ENCODE data around the gene PPP1R9B.

PPP1R9B gene

DNA sequence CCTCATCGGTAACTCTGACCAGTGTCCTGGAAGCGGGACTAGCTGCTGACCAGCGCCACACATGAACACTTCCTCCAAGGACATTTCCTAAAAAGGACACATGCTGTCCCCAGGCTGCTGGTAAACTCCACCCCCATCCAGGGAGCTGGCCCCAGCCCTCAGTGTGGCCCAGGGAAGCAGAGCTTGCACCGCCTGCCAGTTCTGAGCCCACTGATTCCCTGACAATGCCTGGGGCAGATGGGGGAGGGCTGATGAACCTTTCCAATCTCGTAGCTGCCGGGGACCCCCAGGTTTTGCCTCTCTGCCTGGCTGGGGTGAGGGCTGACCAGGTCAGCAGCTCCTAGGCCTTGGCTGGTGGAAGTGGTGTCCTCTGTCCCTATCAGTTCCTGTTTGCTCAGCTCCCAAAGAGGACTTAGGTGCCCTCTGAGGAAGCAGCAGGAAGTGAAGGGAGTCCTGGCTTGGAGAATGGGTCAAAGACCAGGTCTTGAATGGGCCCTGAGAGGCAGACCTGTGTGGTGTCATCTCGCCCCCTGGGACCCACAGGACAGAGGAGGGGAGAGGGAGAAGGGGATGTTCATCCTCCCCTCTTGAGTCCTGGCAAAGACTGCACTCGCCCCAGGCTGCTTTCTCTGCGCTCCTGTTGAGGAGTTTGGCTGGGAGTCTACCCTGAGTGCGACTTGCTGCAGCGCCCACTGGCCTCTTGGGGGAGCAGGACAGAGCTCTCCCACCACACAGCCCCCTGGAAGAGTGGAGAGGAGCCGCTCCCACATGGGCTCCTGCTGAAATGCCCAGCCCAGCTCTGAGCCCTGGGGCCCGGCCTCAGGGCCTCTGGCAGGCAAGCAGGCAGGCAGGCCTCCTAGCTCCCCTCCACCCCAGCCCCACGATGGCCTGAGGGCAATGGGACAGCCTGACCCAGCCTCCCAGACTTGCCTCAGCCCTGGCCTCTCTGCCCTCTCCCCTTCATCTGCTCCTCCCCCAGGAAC, 38.5 kb downstream of the PPP1R9B start:
- in situ Hi-C loops (cut with MboI; ENCODE audit: low sequenced_read_pairs): no loop called here

GRCh38 chr17:50110591-50111349, 39.7 kb downstream of the PPP1R9B start:
- in situ Hi-C loops (cut with MboI; ENCODE audit: low sequenced_read_pairs): no loop called here

DNA sequence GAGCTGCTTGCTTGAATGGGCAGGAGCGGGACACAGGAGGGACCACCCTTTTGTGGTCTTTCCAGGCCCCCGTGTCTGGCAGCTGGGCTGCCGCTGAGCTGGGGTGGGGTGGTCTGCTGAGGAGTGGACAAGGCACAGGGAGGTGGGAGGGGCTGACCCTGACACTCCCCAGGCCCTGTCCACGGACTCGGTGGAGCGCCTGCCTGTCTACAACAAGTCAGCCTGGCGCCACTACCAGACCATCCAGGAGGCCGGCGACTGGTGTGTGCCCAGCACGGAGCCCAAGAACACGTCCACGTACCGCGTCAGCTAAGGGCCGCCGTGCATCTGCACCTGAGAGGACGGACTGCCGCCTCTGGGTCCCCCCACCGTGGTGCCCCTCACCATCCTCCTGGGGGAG, 40.7 kb downstream of the PPP1R9B start:
- in situ Hi-C loops (cut with MboI; ENCODE audit: low sequenced_read_pairs): no loop called here

GRCh38 chr17:50109207-50109606, 41.3 kb downstream of the PPP1R9B start:
- in situ Hi-C loops (cut with MboI; ENCODE audit: low sequenced_read_pairs): no loop called here

GRCh38 chr17:50108556-50108955, 41.9 kb downstream of the PPP1R9B start:
- in situ Hi-C loops (cut with MboI; ENCODE audit: low sequenced_read_pairs): no loop called here

- in situ Hi-C loops (cut with MboI; ENCODE audit: low sequenced_read_pairs): no loop called here
Observed at GRCh38 chr17:50107790-50108414, 42.6 kb downstream of the PPP1R9B start.

DNA sequence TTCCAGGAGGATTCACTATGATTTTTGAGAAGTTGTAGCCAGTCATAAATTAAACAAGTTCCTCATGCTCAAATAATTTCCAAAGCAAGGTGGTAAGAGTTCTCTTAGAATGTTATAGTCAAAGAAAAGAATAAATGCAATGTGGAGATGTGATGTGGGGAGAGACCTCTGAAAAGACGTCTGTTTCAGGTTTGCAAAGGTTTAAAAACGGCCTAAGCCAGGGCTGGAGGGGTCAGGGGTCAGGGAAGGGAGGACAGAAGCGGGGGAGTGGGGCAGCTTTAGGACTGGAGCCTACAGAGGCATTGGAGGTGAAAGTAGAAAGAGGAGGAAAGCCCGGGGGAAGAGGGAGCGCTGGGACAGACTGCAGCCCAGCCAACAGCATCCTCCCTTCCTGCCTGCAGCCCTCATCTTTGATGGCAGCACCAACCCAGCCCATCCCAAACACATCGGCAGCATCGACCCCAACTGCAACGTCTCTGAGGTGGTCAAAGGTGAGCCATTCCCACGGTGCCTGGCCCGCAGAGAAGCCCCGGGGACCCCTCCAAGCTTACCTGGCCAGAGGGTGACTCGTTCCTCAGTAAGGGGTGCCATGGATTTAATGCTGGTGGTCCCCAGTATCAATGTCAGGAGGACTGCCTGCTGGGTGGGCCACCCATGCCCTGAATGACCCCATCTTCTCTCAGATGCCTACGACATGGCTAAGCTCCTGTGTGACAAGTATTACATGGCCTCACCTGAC, 43.9 kb downstream of the PPP1R9B start:
- in situ Hi-C loops (cut with MboI; ENCODE audit: low sequenced_read_pairs): no loop called here

GRCh38 chr17:50105811-50106210, 44.7 kb downstream of the PPP1R9B start:
- in situ Hi-C loops (cut with MboI; ENCODE audit: low sequenced_read_pairs): no loop called here

DNA sequence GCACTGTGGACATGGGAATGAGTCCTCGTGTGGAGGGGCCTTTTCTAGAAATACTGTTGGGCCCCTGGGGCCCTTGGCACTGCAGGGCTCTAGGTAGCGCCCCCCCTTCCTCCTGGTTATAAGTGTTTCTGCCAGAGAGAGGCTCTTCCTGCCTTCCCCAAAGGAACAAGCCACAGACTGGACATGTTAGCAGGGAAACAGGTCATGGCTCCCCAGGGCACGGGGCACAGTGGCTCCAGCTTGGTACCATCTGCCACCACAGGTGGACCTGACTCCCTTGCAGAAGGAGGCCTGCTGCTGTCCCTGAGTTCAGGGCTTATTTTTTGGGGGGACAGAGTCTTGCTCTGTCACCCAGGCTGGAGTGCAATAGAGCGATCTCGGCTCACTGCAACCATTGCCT, 46.5 kb downstream of the PPP1R9B start:
- in situ Hi-C loops (cut with MboI; ENCODE audit: low sequenced_read_pairs): no loop called here

- in situ Hi-C loops (cut with MboI; ENCODE audit: low sequenced_read_pairs): no loop called here
Observed at GRCh38 chr17:50103252-50103651, 47.2 kb downstream of the PPP1R9B start.

DNA sequence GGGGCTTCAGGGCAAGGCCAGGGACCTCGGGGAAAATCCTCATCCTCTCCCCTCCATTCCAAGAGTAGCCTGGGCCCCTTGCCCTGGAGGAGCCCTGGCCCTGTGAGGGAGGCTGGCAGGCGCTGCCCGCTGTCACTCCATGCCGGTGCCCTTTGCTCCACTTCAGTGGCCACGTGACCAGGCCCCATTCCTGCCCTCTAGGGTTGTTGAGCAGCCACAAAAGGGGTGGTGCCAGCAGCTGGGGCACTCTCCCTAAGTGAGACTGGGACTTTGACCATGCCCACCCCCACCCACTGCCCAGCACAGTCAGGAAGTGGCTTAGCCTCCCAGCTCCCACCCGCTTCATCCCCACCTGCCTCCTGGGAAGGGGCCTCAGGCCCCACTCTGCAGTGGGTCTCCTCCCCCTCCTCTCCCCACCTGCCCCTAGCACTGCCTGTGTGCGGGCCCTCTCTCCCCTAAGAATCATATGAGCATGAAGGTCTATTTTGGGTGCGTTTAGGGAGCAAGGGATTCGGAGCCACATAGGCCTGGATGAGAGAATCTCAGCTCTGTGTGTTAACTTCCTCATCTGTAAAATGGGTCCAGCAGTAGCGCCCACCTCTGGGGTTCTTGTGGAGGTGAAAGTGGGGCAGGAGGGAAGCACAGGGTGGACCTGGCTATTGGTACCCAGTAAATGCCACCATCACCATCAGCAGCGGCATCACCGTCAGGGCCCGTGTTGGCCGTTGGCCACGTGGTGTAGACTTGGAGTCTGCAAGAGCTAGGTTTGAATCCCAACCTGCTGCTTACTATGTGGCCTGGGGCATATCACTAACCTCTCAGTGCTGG, 48.1 kb downstream of the PPP1R9B start:
- in situ Hi-C loops (cut with MboI; ENCODE audit: low sequenced_read_pairs): no loop called here

- in situ Hi-C loops (cut with MboI; ENCODE audit: low sequenced_read_pairs): no loop called here
Observed at GRCh38 chr17:50101346-50102163, 48.9 kb downstream of the PPP1R9B start.

GRCh38 chr17:50100921-50101345, 49.5 kb downstream of the PPP1R9B start:
- in situ Hi-C loops (cut with MboI; ENCODE audit: low sequenced_read_pairs): no loop called here

DNA sequence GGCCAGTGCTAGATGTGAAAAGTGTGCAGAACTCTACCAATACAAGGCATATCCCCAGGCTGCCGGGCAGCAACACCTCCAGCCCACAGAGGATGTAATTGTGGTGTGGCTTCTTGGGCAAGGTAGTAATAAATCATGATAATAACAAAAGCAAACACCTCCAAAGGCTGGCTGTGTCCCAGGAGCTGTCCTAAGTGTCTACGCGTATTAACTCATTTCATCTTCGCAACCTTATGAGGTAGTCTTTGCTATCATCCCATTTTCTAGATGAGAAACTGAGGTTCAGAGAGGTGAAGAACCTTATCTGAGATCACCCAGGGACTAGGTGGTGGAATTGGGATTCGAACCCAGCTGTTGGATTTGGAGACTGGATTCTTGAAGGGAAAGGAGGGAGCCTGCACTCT, 50.0 kb downstream of the PPP1R9B start:
- in situ Hi-C loops (cut with MboI; ENCODE audit: low sequenced_read_pairs): no loop called here

DNA sequence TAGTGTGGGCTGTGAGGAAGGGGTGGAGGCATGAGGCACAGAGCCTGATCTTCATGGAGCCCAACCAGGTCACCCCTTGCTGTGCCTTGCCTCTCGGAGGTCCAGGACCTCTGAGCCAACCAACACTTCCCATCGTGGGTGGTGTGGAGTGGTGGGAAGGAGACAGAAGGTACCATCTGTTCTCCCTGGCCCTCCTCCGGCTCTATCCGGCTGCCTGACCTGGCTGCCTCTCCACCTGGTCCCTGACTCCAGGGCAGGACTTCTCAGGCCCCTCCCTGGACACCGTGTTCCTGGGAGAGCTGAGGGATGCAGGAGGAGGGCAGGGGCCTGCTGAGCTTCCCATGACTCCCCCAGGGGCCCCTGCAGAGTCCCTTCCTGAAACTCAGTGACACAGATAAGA, 51.5 kb downstream of the PPP1R9B start:
- in situ Hi-C loops (cut with MboI; ENCODE audit: low sequenced_read_pairs): no loop called here

DNA sequence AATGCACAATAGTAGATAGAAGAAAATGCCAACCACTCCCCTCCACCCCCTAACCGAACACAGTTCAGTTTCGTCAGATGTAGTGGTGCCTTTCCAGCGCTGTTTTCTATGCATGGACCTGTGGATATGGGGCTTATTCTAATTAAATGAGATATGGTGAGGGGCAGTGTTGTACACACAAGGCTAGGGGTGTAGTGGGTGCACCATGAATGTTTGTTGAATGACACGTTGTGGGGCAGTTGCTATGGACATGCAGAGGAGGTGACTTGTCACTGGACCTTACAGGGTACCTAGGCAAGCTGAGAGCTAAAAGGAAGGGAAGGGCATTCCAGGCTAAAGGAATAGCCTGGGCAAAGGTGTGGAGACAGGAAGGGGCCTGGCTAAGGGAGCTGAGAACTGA, 51.9 kb downstream of the PPP1R9B start:
- in situ Hi-C loops (cut with MboI; ENCODE audit: low sequenced_read_pairs): no loop called here

DNA sequence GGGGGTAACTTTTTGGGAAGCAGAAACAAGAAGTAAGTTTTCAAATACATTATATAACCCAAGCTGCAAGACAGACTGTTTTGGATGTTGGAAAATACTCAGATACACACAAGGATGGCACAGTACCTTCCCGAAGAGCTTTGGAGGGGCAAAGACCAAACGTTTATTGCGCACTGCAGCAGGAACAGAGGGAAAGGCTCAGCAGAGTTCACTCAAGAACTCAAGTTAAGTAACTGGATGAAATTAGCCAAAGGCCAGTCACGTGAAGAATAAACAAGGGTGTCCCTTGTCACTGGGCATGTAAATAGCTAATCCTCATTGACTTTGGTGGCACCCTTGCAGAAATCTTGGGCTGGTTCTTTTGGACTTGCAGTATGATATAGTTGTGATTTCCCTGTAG, 52.6 kb downstream of the PPP1R9B start:
- in situ Hi-C loops (cut with MboI; ENCODE audit: low sequenced_read_pairs): no loop called here

DNA sequence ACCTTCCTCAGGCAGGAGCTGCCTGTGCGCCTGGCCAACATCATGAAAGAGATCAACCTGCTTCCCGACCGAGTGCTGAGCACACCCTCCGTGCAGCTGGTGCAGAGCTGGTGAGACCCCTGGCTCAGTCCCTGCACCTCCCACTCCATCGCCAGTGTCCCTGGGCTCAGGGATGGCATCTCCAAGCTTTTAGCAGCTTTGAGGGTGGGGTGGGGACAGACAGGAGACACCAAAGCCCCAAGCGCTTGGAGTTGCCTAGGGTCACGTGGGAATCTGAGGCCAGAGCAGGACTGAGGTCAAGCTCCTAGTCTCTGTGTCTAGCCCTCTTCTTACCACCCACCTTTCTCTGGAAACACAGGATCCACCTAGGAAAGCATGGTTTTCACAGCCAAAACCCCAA, 53.0 kb downstream of the PPP1R9B start:
- in situ Hi-C loops (cut with MboI; ENCODE audit: low sequenced_read_pairs): no loop called here

GRCh38 chr17:50096758-50097157, 53.7 kb downstream of the PPP1R9B start:
- in situ Hi-C loops (cut with MboI; ENCODE audit: low sequenced_read_pairs): no loop called here
